Measurements from ENCODE around the gene HOXA2.

DNA sequence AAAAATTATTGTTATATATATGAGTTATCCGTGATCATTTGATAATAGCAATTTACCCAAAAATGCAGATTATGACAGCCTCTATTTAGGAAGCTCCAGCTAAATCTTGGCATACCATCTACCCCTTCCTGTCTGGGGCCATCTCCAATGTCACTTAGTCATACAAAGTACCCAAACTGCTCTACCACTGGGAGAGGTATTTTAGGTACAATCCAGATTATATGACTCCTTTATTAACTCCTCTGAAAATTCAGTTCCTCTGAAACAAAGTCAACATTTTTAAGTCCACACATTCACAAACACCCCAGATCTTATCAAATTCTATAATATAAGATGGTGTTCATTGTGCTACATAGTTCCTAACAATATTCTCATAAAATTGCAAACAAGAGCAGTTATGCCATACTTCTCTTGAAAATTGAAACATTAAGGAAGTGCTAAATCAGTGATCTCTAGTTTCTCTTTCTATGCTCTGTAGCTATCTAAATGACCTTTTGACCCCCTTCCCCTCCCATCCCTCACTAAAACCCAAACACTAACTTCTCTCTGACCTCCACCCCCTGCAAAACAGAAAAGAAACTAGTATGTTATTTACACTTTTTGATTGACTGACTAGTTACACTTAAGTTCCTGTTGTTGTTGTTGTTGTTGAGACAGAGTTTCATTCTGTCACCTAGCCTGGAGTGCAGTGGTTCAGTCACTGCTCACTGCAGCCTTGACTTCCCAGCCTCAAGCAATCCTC lies 23.1 kb downstream of the HOXA2 start:
- TF ChIP-seq, protein P1, sequence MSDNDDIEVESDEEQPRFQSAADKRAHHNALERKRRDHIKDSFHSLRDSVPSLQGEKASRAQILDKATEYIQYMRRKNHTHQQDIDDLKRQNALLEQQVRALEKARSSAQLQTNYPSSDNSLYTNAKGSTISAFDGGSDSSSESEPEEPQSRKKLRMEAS (IDR thresholded peaks at IDR 0.05; ENCODE audit: low read depth, low read length) = no peak
- TF ChIP-seq, protein P2, sequence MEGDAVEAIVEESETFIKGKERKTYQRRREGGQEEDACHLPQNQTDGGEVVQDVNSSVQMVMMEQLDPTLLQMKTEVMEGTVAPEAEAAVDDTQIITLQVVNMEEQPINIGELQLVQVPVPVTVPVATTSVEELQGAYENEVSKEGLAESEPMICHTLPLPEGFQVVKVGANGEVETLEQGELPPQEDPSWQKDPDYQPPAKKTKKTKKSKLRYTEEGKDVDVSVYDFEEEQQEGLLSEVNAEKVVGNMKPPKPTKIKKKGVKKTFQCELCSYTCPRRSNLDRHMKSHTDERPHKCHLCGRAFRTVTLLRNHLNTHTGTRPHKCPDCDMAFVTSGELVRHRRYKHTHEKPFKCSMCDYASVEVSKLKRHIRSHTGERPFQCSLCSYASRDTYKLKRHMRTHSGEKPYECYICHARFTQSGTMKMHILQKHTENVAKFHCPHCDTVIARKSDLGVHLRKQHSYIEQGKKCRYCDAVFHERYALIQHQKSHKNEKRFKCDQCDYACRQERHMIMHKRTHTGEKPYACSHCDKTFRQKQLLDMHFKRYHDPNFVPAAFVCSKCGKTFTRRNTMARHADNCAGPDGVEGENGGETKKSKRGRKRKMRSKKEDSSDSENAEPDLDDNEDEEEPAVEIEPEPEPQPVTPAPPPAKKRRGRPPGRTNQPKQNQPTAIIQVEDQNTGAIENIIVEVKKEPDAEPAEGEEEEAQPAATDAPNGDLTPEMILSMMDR (IDR thresholded peaks at IDR 0.05; ENCODE audit: low read depth, low read length) = no peak
- no peak for TF ChIP-seq POLR2A (IDR thresholded peaks at IDR 0.05; ENCODE audit: extremely low read depth, insufficient read length)
- no peak for TF ChIP-seq MYC (IDR thresholded peaks at IDR 0.05; ENCODE audit: low read depth, low read length)
